Stimulated activated CD8-positive, alpha-beta memory T cell treated with anti-CD3 and anti-CD28 coated beads, Interleukin-4, amount 100 ng/mL, for 48 hours (primary cell): ENCODE results near the gene KLHL28.

ENCODE experiments used
- DNase-seq: peaks from one replicate; pipeline ENCODE4 v3.0.0-alpha.2; 2020

KLHL28 gene

GRCh38 chr14:44959538-44959937, 2.2 kb downstream of the KLHL28 start:
- no peak for DNase-seq

GRCh38 chr14:44956866-44957265, 4.9 kb downstream of the KLHL28 start:
- DNase-seq: no peak

GRCh38 chr14:44955528-44955927, 6.2 kb downstream of the KLHL28 start:
- no peak for DNase-seq

- no peak for DNase-seq
These were observed 7.0 kb downstream of the KLHL28 start for GRCh38 chr14:44954750-44955149.

GRCh38 chr14:44952391-44953110, 9.2 kb downstream of the KLHL28 start:
- no peak for DNase-seq

GRCh38 chr14:44951051-44951450, 10.7 kb downstream of the KLHL28 start:
- no peak for DNase-seq

GRCh38 chr14:44945264-44945663, 16.5 kb downstream of the KLHL28 start:
- DNase-seq: no peak

GRCh38 chr14:44944107-44944506, 17.6 kb downstream of the KLHL28 start:
- DNase-seq: no peak

- DNase-seq: no peak
These were observed 19.3 kb downstream of the KLHL28 start for GRCh38 chr14:44942436-44942835.

GRCh38 chr14:44941591-44941990, 20.2 kb downstream of the KLHL28 start:
- no peak for DNase-seq

GRCh38 chr14:44940944-44941343, 20.8 kb downstream of the KLHL28 start:
- no peak for DNase-seq

GRCh38 chr14:44940211-44940610, 21.5 kb downstream of the KLHL28 start:
- DNase-seq: no peak

GRCh38 chr14:44937547-44937946, 24.2 kb downstream of the KLHL28 start:
- DNase-seq: no peak

GRCh38 chr14:44935155-44935554, 26.6 kb downstream of the KLHL28 start:
- DNase-seq: no peak

GRCh38 chr14:44928793-44929192, 33.0 kb downstream of the KLHL28 start:
- DNase-seq: no peak

- no peak for DNase-seq
These were observed 46.9 kb downstream of the KLHL28 start for GRCh38 chr14:44914849-44915248.

GRCh38 chr14:44912041-44912869, 49.5 kb downstream of the KLHL28 start:
- DNase-seq: no peak

- DNase-seq: no peak
These were observed 50.9 kb downstream of the KLHL28 start for GRCh38 chr14:44910821-44911220.

- no peak for DNase-seq
These were observed 60.1 kb downstream of the KLHL28 start for GRCh38 chr14:44901696-44902095.

- no peak for DNase-seq
These were observed 63.2 kb downstream of the KLHL28 start for GRCh38 chr14:44898551-44898950.

- DNase-seq: no peak
These were observed 63.9 kb downstream of the KLHL28 start for GRCh38 chr14:44897845-44898151.

GRCh38 chr14:44897041-44897844, 64.5 kb downstream of the KLHL28 start:
- DNase-seq: peak; percentile 98

- DNase-seq: no peak
These were observed 65.3 kb downstream of the KLHL28 start for GRCh38 chr14:44896275-44897040.
